ENCODE results near the gene TRHDE. TPM values are rescaled to one million over a fixed set of nuclear protein-coding genes. Genes with fewer than 3 reads are reported as not detected.

The TRHDE gene
- total RNA-seq, 1 experiment from 2014 or later: 24.5 TPM

GRCh38 chr12:72472350-72472749 is 200.2 kb downstream of the TRHDE start:
- Histone ChIP-seq H3K4me1 (ENCODE audit: insufficient read depth, low read length, poor library complexity, severe bottlenecking) (no peaks in the 10 kb centered on the region), H3K27me3 (replicated peaks; ENCODE audit: insufficient read depth, low read depth, low read length, poor library complexity) (no peaks in the 10 kb centered on the region), H3K36me3 (ENCODE audit: insufficient read depth, low read length, poor library complexity, severe bottlenecking) (no peaks in the 10 kb centered on the region), H3K9me3 (ENCODE audit: low read depth, low read length, poor library complexity, severe bottlenecking) (no peaks in the 10 kb centered on the region), H3K27ac (ENCODE audit: low read depth, low read length, poor library complexity, severe bottlenecking) (no peak overlapping the region), H3K4me3 (ENCODE audit: low read depth, low read length, poor library complexity, severe bottlenecking) (no peak overlapping the region)
- intact Hi-C loops (cut with micrococcal nuclease; ENCODE audit: unreplicated experiment): no loop called here
- POLR2A ChIA-PET (ENCODE audit: low non-redundant PET): no interaction called here
- CTCF ChIA-PET: no interaction called here
- DNase-seq (ENCODE audit: low spot score): no peak
- no TSS peak for BruUV-seq (replicated peaks)
- TF ChIP-seq EZH2 (IDR thresholded peaks at IDR 0.05; ENCODE audit: borderline replicate concordance, low read depth, low read length, poor library complexity, severe bottlenecking): no peak
- TF ChIP-seq, protein P1, sequence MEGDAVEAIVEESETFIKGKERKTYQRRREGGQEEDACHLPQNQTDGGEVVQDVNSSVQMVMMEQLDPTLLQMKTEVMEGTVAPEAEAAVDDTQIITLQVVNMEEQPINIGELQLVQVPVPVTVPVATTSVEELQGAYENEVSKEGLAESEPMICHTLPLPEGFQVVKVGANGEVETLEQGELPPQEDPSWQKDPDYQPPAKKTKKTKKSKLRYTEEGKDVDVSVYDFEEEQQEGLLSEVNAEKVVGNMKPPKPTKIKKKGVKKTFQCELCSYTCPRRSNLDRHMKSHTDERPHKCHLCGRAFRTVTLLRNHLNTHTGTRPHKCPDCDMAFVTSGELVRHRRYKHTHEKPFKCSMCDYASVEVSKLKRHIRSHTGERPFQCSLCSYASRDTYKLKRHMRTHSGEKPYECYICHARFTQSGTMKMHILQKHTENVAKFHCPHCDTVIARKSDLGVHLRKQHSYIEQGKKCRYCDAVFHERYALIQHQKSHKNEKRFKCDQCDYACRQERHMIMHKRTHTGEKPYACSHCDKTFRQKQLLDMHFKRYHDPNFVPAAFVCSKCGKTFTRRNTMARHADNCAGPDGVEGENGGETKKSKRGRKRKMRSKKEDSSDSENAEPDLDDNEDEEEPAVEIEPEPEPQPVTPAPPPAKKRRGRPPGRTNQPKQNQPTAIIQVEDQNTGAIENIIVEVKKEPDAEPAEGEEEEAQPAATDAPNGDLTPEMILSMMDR (conservative IDR thresholded peaks at IDR 0.05; ENCODE audit: low read depth, low read length): peak; percentile 22; the same call in 1 of the 2 replicates

GRCh38 chr12:72476301-72476700 is 204.1 kb downstream of the TRHDE start:
- H3K27ac ChIP-seq (ENCODE audit: low read depth, low read length, poor library complexity, severe bottlenecking): no peak overlapping the region
- H3K27me3 ChIP-seq (replicated peaks; ENCODE audit: insufficient read depth, low read depth, low read length, poor library complexity): no peaks in the 10 kb centered on the region
- no peaks in the 10 kb centered on the region for H3K36me3 ChIP-seq (ENCODE audit: insufficient read depth, low read length, poor library complexity, severe bottlenecking)
- intact Hi-C loops (cut with micrococcal nuclease; ENCODE audit: unreplicated experiment): no loop called here
- no peak overlapping the region for H3K4me3 ChIP-seq (ENCODE audit: low read depth, low read length, poor library complexity, severe bottlenecking)
- ChIA-PET CTCF (no interaction called here), POLR2A (ENCODE audit: low non-redundant PET) (no interaction called here)
- H3K9me3 ChIP-seq (ENCODE audit: low read depth, low read length, poor library complexity, severe bottlenecking): no peaks in the 10 kb centered on the region
- DNase-seq (ENCODE audit: low spot score): no peak
- no TSS peak for BruUV-seq (replicated peaks)
- TF ChIP-seq, protein P1 (conservative IDR thresholded peaks at IDR 0.05; ENCODE audit: low read depth, low read length): no peak
- no peak for TF ChIP-seq EZH2 (IDR thresholded peaks at IDR 0.05; ENCODE audit: borderline replicate concordance, low read depth, low read length, poor library complexity, severe bottlenecking)
- H3K4me1 ChIP-seq (ENCODE audit: insufficient read depth, low read length, poor library complexity, severe bottlenecking): no peaks in the 10 kb centered on the region

- Histone ChIP-seq H3K36me3 (ENCODE audit: insufficient read depth, low read length, poor library complexity, severe bottlenecking) (no peaks in the 10 kb centered on the region), H3K4me3 (ENCODE audit: low read depth, low read length, poor library complexity, severe bottlenecking) (no peak overlapping the region), H3K9me3 (ENCODE audit: low read depth, low read length, poor library complexity, severe bottlenecking) (peaks cover 11% of the 10 kb centered on the region), H3K27ac (ENCODE audit: low read depth, low read length, poor library complexity, severe bottlenecking) (no peak overlapping the region), H3K27me3 (replicated peaks; ENCODE audit: insufficient read depth, low read depth, low read length, poor library complexity) (no peaks in the 10 kb centered on the region), H3K4me1 (ENCODE audit: insufficient read depth, low read length, poor library complexity, severe bottlenecking) (no peaks in the 10 kb centered on the region)
- intact Hi-C loops (cut with micrococcal nuclease; ENCODE audit: unreplicated experiment): no loop called here
- no TSS peak for BruUV-seq (replicated peaks)
- POLR2A ChIA-PET (ENCODE audit: low non-redundant PET): no interaction called here
- CTCF ChIA-PET: no interaction called here
- TF ChIP-seq, protein P1 (conservative IDR thresholded peaks at IDR 0.05; ENCODE audit: low read depth, low read length): no peak
- TF ChIP-seq EZH2 (IDR thresholded peaks at IDR 0.05; ENCODE audit: borderline replicate concordance, low read depth, low read length, poor library complexity, severe bottlenecking): no peak
- DNase-seq (ENCODE audit: low spot score): no peak
These were observed 213.0 kb downstream of the TRHDE start for GRCh38 chr12:72485017-72485701.
